ENCODE data around the gene NCAN.
A peak's percentile ranks its signal among the peaks of the same experiment; 100 is the strongest.

NCAN gene

GRCh38 chr19:19192078-19192882 lies 19.5 kb upstream of the NCAN start, which contains the start of the genes BORCS8 and RFXANK:
Gene BORCS8, minus strand, starts transcription at chr19:19192152. Its CDS starts 35 bp downstream, at chr19:19192117.
Gene RFXANK, plus strand, starts transcription at chr19:19192258. Its CDS starts 1,689 bp downstream, at chr19:19193947.
- peaks cover 7% of the 10 kb centered on the region for H4K20me1 ChIP-seq (ENCODE audit: insufficient read depth, low read length, poor library complexity, severe bottlenecking)
- no peaks in the 10 kb centered on the region for H3K27me3 ChIP-seq (ENCODE audit: insufficient read depth, low read length, poor library complexity, severe bottlenecking)

GRCh38 chr19:19192910-19193423 lies 18.8 kb upstream of the NCAN start:
- no peaks in the 10 kb centered on the region for H3K27me3 ChIP-seq (ENCODE audit: insufficient read depth, low read length, poor library complexity, severe bottlenecking)
- no peaks in the 10 kb centered on the region for H3K9me2 ChIP-seq (replicated peaks; ENCODE audit: low read depth, low read length)
- TF ChIP-seq EZH2phosphoT487 (IDR thresholded peaks at IDR 0.05; ENCODE audit: borderline replicate concordance) (no peak), CTCF (conservative IDR thresholded peaks at IDR 0.05; ENCODE audit: low read length) (no peak)
- H4K20me1 ChIP-seq (ENCODE audit: insufficient read depth, low read length, poor library complexity, severe bottlenecking), result peaks cover 7% of the 10 kb centered on the region
- peak overlapping the region; percentile 77 for H3K9ac ChIP-seq (ENCODE audit: low read depth, low read length, poor library complexity, severe bottlenecking)
- peaks cover 13% of the 10 kb centered on the region for H3K4me1 ChIP-seq (ENCODE audit: insufficient read depth, low read length, poor library complexity, severe bottlenecking)
- peaks cover 61% of the 10 kb centered on the region for H3K79me2 ChIP-seq (ENCODE audit: insufficient read depth, low read length)
- H3K36me3 ChIP-seq (ENCODE audit: insufficient read depth, low read length), result peaks cover 4% of the 10 kb centered on the region; the same call in 1 of the 2 replicates
- H3K9me3 ChIP-seq (ENCODE audit: insufficient read depth, low read depth, low read length), result no peaks in the 10 kb centered on the region
- H3F3A ChIP-seq (ENCODE audit: low read depth), result no peaks in the 10 kb centered on the region
- peak overlapping the region; percentile 97 for H3K4me3 ChIP-seq (ENCODE audit: low read length, poor library complexity, severe bottlenecking)
- H2AFZ ChIP-seq (ENCODE audit: low read length), result peak overlapping the region; percentile 77
- peak overlapping the region; percentile 61 for H3K4me2 ChIP-seq (ENCODE audit: low read depth, low read length, poor library complexity, severe bottlenecking)

More at GRCh38 chr19:19192078-19192882, 19.5 kb upstream of the NCAN start, which contains the start of the genes BORCS8 and RFXANK:
- peak within 1 kb of the TSS; percentile 73 for H3K4me2 ChIP-seq (ENCODE audit: low read depth, low read length, poor library complexity, severe bottlenecking)
- H2AFZ ChIP-seq (ENCODE audit: low read length), result peak within 1 kb of the TSS; percentile 100
- H3K79me2 ChIP-seq (ENCODE audit: insufficient read depth, low read length), result peaks cover 61% of the 10 kb centered on the region
- TF ChIP-seq CTCF (conservative IDR thresholded peaks at IDR 0.05; ENCODE audit: low read length) (no peak), EZH2phosphoT487 (IDR thresholded peaks at IDR 0.05; ENCODE audit: borderline replicate concordance) (no peak)
- H3K9me2 ChIP-seq (replicated peaks; ENCODE audit: low read depth, low read length), result no peaks in the 10 kb centered on the region
- peaks cover 13% of the 10 kb centered on the region for H3K4me1 ChIP-seq (ENCODE audit: insufficient read depth, low read length, poor library complexity, severe bottlenecking)
- no peaks in the 10 kb centered on the region for H3K9me3 ChIP-seq (ENCODE audit: insufficient read depth, low read depth, low read length)
- no peaks in the 10 kb centered on the region for H3F3A ChIP-seq (ENCODE audit: low read depth)
- H3K9ac ChIP-seq (ENCODE audit: low read depth, low read length, poor library complexity, severe bottlenecking), result peak within 1 kb of the TSS; percentile 97
- H3K36me3 ChIP-seq (ENCODE audit: insufficient read depth, low read length), result peaks cover 4% of the 10 kb centered on the region; the same call in 1 of the 2 replicates
- peak within 1 kb of the TSS; percentile 97 for H3K4me3 ChIP-seq (ENCODE audit: low read length, poor library complexity, severe bottlenecking)

- Histone ChIP-seq H3K9me3 (ENCODE audit: insufficient read depth, low read depth, low read length) (no peaks in the 10 kb centered on the region), H3K36me3 (ENCODE audit: insufficient read depth, low read length) (peaks cover 7% of the 10 kb centered on the region; the same call in 1 of the 2 replicates), H3F3A (ENCODE audit: low read depth) (no peaks in the 10 kb centered on the region), H3K9me2 (replicated peaks; ENCODE audit: low read depth, low read length) (no peaks in the 10 kb centered on the region), H4K20me1 (ENCODE audit: insufficient read depth, low read length, poor library complexity, severe bottlenecking) (peaks cover 7% of the 10 kb centered on the region), H3K4me3 (ENCODE audit: low read length, poor library complexity, severe bottlenecking) (peak overlapping the region; percentile 97), H2AFZ (ENCODE audit: low read length) (no peak overlapping the region), H3K9ac (ENCODE audit: low read depth, low read length, poor library complexity, severe bottlenecking) (peak overlapping the region; percentile 77), H3K4me1 (ENCODE audit: insufficient read depth, low read length, poor library complexity, severe bottlenecking) (peaks cover 13% of the 10 kb centered on the region), H3K79me2 (ENCODE audit: insufficient read depth, low read length) (peaks cover 61% of the 10 kb centered on the region), H3K4me2 (ENCODE audit: low read depth, low read length, poor library complexity, severe bottlenecking) (peak overlapping the region; percentile 61), H3K27me3 (ENCODE audit: insufficient read depth, low read length, poor library complexity, severe bottlenecking) (no peaks in the 10 kb centered on the region)
- no peak for TF ChIP-seq CTCF (conservative IDR thresholded peaks at IDR 0.05; ENCODE audit: low read length)
- TF ChIP-seq EZH2phosphoT487 (IDR thresholded peaks at IDR 0.05; ENCODE audit: borderline replicate concordance), result no peak
These were observed 17.8 kb upstream of the NCAN start for GRCh38 chr19:19193926-19194325.
